Measurements from ENCODE around the gene PFDN4. TPM values are rescaled to one million over a fixed set of nuclear protein-coding genes. Genes with fewer than 3 reads are reported as not detected.

The PFDN4 gene
- total and polyA plus RNA-seq, 5 donors: 19.6 to 88.6 (median 26.1) TPM

Other genes starting within 250 kb of the PFDN4 start
- gene BCAS1, start 137.5 kb upstream of the PFDN4 start, total RNA-seq: under 1 TPM in 1 of 4 donors, not detected in 3; 0.18 TPM
- gene BCAS1, start 137.5 kb upstream of the PFDN4 start, polyA plus RNA-seq: 0.18 TPM
- not detected for gene CYP24A1, start 34.1 kb upstream of the PFDN4 start, total RNA-seq
- gene CYP24A1, start 34.1 kb upstream of the PFDN4 start, polyA plus RNA-seq: not detected